SIG-M5 (cell line): Measurements from ENCODE around the gene CADPS.

ENCODE experiments used
- DNase-seq: peaks from one replicate; lab custom pipeline; 2025; lab: John Stamatoyannopoulos, UW

CADPS gene

DNA sequence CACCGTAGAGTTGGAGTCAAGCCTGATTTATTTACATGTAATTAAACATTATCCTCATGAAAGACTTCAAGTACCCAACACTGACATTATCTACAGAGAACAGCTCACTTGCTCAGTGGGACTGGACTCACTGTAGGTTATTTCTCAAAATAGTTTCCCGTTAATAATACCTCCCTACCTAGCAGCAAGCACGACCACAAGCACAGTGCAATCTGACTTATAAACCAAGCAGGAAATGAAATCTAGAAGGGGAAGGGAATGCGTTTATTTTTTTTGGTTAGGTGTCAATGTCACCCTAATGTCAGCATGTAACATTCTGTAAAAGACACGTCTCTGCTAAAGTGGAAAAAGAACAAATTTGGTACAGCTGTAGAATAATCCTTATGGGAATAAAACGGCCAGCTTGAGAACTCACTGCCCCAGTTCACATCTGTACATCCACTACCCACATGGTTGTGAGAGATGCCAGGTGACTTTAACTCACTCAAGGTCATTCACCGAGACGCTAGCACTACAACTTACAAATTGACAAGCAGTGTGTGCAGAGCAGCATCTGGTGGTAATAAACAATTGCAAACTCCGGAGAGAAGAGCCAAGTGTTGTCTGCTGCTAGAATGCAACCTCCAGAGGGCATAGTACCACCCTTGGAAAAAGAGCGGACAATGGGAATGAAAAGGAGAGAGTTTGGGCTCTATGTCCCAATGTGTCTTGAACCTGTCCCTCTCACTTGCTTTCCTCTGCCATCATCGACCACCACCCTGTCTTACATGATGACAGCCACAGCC is 242.5 kb downstream of the CADPS start:
- DNase-seq: no peak

DNA sequence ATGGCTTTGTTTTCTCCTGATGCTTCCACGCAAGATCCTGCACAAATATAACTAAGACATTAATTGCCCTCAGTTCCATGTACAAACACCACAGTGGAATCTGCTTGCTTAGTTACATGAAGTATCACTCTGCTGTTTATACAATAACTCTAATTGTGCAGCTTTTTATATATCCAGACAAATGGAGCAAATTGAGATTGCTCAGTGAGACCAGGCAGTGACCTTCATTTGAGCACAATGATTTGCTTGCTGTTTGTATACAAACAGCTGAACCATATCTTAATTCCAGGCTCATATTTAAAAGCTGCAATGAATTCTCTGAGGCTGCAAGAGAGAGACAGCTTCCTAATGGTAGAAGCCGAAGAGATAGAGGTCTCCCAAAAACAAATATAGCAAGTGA is 243.7 kb downstream of the CADPS start:
- no peak for DNase-seq

DNA sequence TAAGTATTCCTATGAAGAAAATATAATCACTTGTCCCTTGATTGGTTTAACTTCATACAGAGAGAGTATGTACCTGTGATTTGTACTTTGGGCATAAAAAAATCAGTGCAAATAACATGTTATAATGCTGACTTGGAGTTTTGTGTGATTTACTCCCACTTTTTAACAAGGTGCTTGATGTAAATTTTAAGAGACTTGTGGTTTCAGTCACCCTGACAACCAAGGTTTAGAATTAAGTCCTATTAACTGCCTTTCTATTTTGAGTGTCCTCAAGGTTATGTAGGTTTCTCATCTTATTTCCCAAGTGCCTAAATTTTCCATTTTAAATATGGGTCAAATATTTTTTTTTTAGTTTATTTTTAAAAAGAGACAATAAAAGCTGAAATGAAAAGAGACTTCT is 244.6 kb downstream of the CADPS start:
- no peak for DNase-seq

DNA sequence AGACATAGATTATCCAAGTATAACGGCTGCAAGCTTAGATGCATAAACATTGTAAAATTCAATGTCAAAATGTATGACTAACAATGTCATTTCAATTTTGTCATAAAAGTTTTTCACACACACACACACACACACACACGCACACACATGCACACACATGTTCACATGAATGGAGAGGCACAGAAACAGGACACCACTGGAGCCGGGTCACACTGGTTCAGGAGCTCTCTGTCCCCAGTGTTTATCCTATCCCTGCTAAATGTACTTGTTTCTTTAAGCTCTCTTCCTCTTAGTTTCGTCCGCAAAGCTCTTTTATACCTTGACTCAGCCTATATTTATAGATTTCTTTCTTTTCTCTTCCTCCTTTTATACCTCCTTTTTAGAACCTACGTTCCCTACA is 249.9 kb downstream of the CADPS start:
- no peak for DNase-seq

DNA sequence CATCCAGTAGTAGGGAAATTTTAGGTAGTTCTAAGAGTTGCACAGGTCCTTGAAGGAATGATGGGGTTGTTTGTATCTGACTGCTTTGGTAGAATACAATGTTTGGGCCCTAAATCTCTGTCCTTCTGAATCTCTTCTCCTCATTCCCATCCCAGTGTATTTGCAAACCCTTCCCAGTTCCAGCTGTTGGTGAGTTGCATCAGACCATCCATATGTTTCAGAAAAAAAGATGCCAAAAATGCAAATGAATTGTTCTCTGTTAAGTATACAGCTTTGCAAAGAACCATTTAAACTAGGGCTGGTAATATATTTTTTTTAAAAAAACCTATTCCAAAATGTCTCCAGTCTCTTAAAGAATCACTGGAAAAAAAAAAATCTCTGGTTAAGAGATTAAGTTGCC is 251.0 kb downstream of the CADPS start:
- DNase-seq: no peak

DNA sequence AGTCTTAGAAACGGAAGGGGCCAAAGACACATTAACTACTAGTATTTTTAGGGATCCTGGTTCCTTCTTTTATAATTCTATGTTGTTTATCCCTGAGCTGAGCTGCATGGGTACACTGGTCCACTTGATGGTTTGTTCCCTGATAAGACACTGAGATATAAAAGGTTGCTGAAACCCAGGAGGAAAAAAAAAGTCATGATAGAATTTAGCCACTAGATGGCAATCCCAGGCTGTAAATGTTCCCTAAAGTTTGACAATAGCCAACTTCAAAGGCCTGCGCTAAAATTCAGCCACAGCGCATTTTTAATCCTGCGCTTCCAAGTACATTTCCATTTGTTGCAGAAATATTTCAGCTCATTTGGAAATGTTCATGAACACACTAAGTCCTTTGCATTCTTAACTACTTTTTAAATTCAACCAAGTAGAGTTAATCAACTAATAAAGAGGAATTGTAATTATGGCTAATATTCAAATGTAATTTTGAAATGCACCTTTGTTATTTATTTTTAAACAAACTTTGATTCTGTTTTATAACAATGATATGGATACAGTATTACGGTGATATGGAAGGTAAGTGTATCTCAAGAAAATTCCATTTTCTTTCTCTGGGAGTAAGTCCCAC is 252.6 kb downstream of the CADPS start:
- no peak for DNase-seq

DNA sequence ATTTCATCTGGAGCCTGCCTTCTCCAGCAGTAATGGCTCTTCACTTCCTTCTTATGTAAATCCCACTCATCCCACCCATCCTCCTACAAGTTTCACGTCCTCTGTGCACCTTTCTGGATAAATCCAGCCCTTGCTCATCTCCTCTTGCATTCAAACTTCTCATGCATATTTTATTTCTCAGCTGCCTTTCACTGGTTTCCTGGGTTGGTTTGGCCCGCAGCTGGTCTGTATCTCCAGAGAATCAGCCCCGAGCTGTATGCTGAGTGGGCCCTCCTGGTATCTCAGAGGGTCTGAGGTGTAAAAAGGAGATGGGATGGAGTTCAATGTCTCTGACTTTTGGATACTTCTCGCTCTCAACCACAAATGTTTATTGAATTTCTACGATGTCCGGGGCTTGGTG is 253.3 kb downstream of the CADPS start:
- no peak for DNase-seq

DNA sequence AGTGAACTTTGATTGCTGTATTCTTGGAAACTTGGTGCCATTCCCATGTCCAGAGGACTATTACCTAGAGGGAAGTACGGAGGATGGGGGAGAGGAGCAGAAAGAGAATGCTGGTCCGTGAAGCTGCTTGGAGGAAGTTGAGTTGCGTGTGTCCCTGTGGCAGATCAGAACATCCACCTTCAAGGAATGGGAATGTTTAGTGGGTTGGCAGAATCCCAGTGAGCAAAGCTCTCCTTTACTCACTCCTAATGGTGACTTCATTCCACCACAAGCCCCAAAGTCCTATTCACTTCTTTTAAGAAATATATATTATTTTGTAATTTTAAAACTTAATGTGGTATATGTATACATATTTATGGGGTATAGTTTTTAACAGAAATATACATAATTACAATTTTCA is 254.0 kb downstream of the CADPS start:
- DNase-seq: no peak

DNA sequence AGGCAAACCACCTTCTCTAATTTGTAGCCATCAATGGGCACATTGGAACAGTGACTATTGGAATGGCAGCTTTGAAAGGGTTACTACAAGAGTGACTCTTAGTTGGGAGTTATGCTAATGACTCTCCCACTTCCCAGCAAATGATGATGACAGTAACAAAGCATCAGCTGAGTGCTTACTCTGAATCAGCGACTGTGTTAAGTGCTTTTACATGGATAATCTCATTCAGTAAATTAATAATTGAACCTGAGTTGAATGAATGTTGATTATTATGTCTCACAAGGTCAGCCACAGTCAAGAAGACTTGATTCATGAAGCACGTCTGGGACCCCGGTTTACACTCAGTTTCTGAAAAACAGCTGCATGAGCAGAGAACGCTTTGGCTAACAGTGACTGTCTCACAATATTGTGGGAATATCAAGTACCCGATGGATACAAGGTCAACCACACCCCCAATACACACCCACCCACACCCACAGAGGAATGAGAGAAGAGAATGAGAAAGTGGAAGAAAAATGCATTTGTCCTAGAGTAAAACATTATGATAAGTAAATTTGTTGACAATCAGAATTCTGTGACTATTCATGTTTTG is 259.9 kb downstream of the CADPS start:
- no peak for DNase-seq

DNA sequence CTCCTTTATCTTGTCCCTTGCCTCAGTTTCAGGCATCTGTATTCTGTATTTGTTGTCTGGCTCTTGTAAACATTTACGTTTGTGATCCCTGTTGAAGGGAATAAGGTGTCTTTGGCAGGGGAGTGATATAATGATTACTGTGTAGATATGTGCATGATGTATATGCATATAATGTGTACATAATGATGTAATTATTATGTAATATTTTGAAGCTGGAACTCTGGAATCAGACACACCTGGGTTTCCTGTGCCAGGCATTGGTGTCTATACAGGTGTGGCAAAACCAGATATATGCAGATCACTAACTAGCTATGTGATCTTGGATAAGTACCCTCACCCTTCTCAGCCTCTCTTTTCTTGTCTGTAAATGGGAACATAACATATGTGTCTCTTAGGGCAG is 260.7 kb downstream of the CADPS start:
- DNase-seq: no peak

DNA sequence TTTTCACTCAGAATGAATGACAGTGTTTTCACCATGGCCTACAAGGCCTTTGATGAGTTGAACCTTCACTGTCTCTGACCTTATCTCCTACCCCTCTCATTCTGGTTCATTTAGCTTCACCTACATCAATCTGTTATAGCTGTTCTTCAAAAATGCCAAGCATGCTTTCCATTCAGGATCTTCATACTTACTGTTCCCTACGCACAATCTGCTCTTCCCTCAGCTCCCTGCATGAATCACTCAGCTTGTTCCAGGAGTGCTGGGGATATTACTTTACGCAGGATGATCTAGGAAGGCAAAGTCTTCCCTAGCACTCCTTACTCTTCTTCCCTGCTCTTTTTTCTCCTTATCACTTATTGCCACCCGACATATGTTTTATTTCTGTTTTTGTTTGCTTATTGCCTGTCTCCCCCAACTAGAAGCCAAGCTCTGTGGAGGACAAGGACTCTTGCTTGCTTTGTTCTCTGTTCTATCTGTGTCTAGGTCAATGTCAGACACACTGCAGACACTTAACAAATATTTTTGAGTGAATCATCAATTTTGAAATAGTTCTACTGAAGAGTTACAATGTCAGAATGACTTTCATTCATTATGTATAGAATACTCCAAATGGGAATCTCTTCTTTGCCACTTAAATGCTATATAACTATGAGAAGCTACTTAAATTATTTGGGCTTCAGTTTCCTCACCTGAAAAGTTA is 263.5 kb downstream of the CADPS start:
- no peak for DNase-seq

DNA sequence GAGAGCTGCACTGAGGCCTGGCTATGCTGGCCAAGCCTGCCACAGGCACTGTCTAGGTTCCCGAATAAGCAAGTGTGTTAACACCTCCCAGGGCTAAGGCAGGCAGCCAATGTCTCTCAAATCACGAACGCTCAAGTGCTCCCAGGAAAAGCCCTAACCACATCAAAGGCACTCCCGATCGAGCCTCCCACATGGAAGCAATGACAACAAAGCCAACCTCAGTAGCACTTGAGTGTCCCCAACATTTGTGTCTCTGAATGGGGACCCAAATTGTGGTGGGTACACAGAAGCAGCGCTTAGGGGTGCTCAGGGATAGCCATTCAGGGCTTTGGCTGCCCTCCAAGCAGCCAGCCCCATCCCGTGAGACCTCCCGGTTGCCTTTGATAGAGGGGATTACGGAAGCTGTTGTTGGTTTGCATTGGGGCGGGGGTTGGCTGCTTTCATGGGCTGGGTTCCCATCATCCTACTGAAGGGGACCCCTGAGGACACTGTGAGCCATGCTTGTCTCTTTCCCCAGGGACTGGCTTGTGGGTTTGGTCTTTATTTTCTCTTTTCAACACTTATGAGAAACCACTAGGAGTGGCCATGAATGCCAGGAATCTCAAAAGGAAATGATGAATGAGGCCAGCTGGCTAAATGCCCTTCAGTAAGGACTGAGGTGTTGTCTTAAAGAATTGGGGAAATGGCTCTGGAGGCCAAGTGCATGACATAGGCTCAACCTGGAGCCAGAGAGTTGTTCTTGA is 267.8 kb downstream of the CADPS start:
- no peak for DNase-seq

DNA sequence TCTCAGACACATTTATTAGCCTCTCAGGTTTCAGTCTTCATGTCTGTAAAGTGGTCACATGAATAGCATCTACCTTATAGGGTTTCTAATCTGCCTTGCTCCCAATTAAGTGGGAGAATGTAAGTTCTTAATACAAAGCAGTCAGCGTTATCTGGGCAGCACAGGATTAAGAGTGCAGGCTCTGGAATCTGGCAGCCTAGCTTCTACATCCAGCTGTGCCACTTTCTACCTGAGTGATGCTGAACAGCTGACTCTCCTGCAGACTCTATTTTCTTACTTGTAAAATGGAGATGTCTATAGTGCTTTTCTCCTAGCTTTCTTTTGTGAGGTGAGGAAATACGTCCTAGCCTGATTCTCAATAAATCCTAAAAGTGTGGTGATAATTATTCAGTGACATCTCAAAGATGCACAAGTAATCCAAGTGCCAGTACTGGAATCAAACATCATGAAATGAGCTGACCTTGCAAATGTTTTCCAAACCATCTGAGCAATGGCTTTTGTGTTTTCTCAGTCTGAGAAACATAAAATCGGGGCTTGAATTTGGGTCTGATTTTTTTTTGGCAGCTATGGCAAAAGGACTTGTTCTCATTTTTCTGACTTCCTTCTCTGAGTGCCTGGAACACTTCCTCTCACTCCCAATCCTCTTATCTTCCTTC is 269.7 kb downstream of the CADPS start:
- no peak for DNase-seq

DNA sequence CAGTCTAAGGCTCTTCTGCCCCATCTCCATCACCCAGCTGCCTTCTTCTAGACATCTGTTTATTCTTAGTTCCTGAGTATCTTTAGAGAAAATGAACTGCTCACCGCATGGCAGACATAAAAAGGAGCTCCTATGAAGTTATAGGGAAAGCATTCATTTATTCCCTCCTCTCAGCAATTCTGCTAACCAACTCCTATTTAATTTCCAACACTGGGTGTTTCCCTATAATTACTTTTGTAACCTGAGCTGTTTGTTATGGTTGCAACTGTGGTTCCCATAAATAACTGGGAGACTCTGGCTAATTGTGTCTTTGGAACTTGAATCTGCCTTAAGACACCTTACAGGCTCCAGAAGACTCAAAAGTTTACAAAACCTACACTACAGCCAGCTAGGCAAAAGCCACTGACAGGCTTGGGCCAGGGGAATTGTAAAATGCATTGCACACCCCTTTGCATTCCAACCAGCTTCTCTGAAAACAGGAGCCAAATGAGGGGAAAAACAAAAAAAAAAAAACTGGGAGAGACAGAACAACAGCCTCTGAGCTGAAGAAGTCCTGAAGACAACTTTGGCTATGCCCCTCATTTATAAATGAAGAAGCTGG is 270.4 kb downstream of the CADPS start:
- no peak for DNase-seq

DNA sequence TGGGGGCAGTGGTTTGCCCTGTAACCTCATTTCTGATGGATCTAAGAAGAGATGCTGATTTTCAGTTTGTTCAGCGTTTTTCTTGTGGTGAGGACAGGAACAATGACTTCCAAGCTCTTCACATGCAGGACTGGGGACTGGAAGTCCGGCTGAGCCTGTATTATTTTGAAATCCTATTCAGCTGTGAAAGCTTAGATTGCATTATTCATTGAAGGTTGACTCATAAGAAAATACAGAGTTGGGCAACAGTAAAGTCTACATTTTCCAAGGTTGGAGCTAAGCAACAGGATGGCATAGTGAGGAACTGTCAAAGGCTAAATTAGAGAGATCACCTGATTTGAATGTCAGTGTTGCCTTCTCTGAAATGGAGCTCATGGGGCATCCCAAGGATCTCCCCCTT is 270.9 kb downstream of the CADPS start:
- DNase-seq: no peak

DNA sequence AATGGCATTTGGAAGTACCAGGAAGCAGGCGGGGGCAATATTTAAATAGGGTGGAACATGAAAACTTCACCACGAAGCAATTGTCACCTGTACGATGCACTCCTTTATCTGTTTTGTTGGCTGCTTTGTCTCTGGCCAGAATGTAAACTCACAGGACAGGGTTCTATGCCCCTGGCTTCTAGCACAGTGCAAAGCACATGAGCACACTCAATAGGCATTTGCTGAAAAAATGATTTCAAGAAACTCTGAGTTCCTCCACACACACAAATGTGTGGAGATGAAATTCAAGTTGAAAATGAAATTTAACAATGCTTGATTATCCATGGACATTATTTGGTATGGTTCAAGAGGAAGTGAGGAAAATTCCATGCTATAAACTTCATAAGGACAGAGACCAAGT is 272.2 kb downstream of the CADPS start:
- no peak for DNase-seq

DNA sequence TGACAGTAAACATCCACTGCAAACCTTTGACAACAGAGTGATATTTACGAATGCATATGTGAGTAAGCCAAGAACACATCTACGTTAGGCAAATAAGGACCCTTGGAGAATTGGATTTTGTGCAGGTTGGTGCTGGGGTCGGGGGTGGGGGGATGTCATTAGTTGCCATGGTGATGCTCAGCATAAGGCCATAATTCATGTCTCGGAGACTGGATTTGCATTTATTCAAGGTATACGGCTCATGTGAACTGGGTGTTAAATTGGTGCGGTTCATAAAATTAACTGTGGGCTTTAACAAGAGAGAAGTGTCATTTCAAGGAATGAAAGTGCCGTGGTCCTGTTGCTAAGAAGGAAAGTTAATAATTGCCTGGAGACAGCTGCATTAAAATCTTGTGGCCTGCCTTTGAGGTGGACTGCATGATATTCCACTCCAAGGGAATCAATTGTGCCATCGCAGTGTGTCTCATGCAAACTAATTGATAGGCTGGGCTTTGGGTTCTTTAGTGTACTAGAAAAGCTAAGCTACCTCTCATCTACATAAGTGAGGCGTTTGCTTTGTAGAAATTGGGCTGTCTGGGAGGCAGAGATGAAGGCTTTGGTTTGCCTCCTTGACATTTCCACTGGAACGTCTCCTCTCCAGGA is 273.0 kb downstream of the CADPS start:
- DNase-seq: no peak

DNA sequence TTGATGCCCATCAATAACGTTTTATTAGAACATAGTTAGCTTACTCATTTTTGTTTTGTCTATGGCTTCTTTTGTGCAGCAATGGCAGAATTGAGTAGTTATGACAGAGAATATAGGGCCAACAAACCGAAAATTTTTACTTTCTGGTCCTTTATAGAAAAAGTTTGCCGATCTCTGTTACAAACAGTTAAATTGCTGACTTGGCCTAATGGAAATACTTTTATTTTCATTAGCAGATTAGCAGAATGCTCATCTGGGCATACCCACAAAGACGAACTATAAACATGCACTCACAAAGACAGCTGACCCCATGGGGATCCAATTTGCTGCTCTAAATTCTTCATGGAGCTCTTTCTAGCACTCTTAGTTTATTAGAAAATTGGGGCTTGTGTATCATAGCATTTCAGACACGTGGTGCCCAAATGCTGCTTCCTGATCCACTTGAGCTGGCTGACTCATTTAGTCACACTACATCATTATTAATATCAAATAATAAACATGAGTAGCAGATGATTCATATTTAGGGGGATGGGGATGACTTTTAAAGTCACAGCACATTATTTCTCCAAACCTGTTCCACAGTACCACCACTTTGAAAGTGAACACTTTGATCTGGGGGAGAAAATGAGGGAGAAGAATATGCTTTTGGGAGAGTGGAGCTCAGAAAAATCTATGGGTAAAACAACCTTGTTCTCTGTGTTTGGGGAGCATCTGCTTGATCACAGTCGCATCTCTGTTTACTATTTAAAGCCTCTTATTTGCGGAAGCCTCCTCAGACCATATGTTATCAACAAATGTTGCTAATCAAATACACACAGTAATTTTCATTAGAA is 273.8 kb downstream of the CADPS start:
- DNase-seq: no peak

DNA sequence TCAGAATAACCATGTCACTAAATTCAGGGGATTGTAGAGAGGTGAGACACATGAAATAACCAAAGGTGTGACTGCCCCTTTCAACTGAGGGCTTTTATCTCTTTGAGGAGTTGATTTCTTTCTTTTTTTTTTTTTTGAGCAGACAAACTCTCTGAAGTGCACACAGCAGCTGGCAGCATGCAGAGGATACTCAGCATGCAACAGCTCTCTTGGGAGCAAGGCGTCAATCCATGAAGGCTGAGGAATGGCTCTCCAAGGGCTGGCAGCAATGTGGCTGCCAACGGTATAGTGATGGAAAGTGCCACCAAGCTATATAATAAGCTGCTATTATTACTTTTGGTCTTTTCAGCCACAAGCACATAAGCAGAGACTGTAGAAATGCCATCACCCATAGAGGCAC is 275.2 kb downstream of the CADPS start:
- no peak for DNase-seq

DNA sequence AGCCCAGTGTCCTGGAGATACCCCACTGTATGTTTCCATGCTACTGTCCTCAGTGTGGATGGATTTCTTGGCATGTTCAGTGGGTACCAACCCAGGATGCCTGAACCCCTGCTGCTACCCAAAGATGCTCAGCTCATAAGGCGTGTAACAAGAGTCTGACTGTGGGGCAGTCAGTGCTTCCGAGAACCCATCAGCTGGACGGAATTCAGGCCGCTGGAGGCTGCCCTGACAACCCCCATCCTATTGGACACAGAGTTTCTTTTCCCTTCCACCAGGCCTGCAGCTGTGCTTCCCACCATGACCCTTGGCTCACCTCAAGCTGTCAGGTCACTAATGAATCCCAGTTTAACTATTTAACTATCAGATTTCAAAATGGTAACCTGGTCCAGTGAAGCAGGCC is 277.7 kb downstream of the CADPS start:
- DNase-seq: no peak
